IgD-negative memory B cell (primary cell): ENCODE measurements around the gene SLC25A13. TPM values are rescaled to one million over a fixed set of nuclear protein-coding genes. Genes with fewer than 3 reads are reported as not detected.
A peak's percentile ranks its signal among the peaks of the same experiment; 100 is the strongest.

Experiments
- H3K27ac Mint-ChIP-seq, 3 donors: one replicate each; pipeline ENCODE4 v1.8.0; 2020 to 2022; ENCODE audit warnings: mild to moderate bottlenecking in 3 of 3, mixed read lengths in 3 of 3, moderate library complexity in 1 of 3
- H3K27me3 Mint-ChIP-seq: one replicate; pipeline ENCODE4 v1.8.0; 2021; ENCODE audit warnings: mixed read lengths
- H3K36me3 Mint-ChIP-seq: one replicate; pipeline ENCODE4 v1.8.0; 2020; ENCODE audit warnings: mild to moderate bottlenecking, mixed read lengths
- H3K4me1 Mint-ChIP-seq, 3 donors: one replicate each; pipeline ENCODE4 v1.8.0; 2020 to 2022; ENCODE audit warnings: mixed read lengths in 3 of 3, mild to moderate bottlenecking in 1 of 3
- H3K4me3 Mint-ChIP-seq, 4 donors: one replicate each; pipeline ENCODE4 v1.8.0; 2020 to 2022; ENCODE audit warnings: mild to moderate bottlenecking in 4 of 4, mixed read lengths in 4 of 4, moderate library complexity in 3 of 4
- H3K9me3 Mint-ChIP-seq, 3 donors: one replicate each; pipeline ENCODE4 v1.8.0; 2020 to 2021; ENCODE audit warnings: mixed read lengths in 3 of 3, mild to moderate bottlenecking in 1 of 3
- polyA plus RNA-seq: library from polyadenylated mRNA; unstranded; fragments of 300-500 nt; fragmentation: Illumina TruSeq; gene quantifications from one replicate; pipeline ENCODE4 v1.2.3, GENCODE V29; 2021

The SLC25A13 gene
- polyA plus RNA-seq, 1 donor from 2014 or later = 15.0 TPM

GRCh38 chr7:96250776-96251361, 71.0 kb downstream of the SLC25A13 start:
- H3K9me3 Mint-ChIP-seq = peaks cover 0 to 3% (median 2%) of the 10 kb centered on the region in 3 donors
- peak overlapping the region in 1 of 3 donors; percentile 0 for H3K27ac Mint-ChIP-seq
- H3K36me3 Mint-ChIP-seq = peaks cover 18% of the 10 kb centered on the region
- peaks cover 11 to 23% (median 18%) of the 10 kb centered on the region in 3 donors for H3K4me1 Mint-ChIP-seq
- H3K27me3 Mint-ChIP-seq = no peaks in the 10 kb centered on the region
- H3K4me3 Mint-ChIP-seq = peak overlapping the region in 2 of 4 donors; percentile 58 to 71

- Mint-ChIP-seq H3K27ac (no peak overlapping the region), H3K9me3 (peaks cover 0 to 3% (median 2%) of the 10 kb centered on the region in 3 donors), H3K4me1 (peaks cover 14 to 29% (median 24%) of the 10 kb centered on the region in 3 donors), H3K4me3 (no peak overlapping the region), H3K27me3 (no peaks in the 10 kb centered on the region), H3K36me3 (peaks cover 18% of the 10 kb centered on the region)
Measured at GRCh38 chr7:96248405-96248804, 73.5 kb downstream of the SLC25A13 start.

GRCh38 chr7:96246919-96247318, 75.0 kb downstream of the SLC25A13 start:
- Mint-ChIP-seq H3K27ac (no peak overlapping the region), H3K4me1 (peaks cover 23 to 28% (median 24%) of the 10 kb centered on the region in 3 donors), H3K4me3 (no peak overlapping the region), H3K27me3 (no peaks in the 10 kb centered on the region), H3K9me3 (peaks cover 0 to 3% (median 0%) of the 10 kb centered on the region in 3 donors), H3K36me3 (peaks cover 13% of the 10 kb centered on the region)

- H3K9me3 Mint-ChIP-seq = no peaks in the 10 kb centered on the region
- H3K27me3 Mint-ChIP-seq = no peaks in the 10 kb centered on the region
- H3K4me3 Mint-ChIP-seq = no peak overlapping the region
- peaks cover 5% of the 10 kb centered on the region for H3K36me3 Mint-ChIP-seq
- H3K27ac Mint-ChIP-seq = no peak overlapping the region
- peaks cover 16 to 17% (median 17%) of the 10 kb centered on the region in 3 donors for H3K4me1 Mint-ChIP-seq
Measured at GRCh38 chr7:96244992-96245292, 77.0 kb downstream of the SLC25A13 start.

GRCh38 chr7:96244244-96244991, 77.5 kb downstream of the SLC25A13 start:
- no peak overlapping the region for H3K27ac Mint-ChIP-seq
- H3K36me3 Mint-ChIP-seq = peaks cover 4% of the 10 kb centered on the region
- no peaks in the 10 kb centered on the region for H3K9me3 Mint-ChIP-seq
- no peak overlapping the region for H3K4me3 Mint-ChIP-seq
- no peaks in the 10 kb centered on the region for H3K27me3 Mint-ChIP-seq
- H3K4me1 Mint-ChIP-seq = peaks cover 16 to 17% (median 16%) of the 10 kb centered on the region in 3 donors

GRCh38 chr7:96243241-96243640, 78.7 kb downstream of the SLC25A13 start:
- no peak overlapping the region for H3K4me3 Mint-ChIP-seq
- peaks cover 3% of the 10 kb centered on the region for H3K36me3 Mint-ChIP-seq
- peaks cover 13 to 17% (median 16%) of the 10 kb centered on the region in 3 donors for H3K4me1 Mint-ChIP-seq
- H3K27me3 Mint-ChIP-seq = no peaks in the 10 kb centered on the region
- H3K9me3 Mint-ChIP-seq = no peaks in the 10 kb centered on the region
- H3K27ac Mint-ChIP-seq = no peak overlapping the region

- Mint-ChIP-seq H3K27ac (no peak overlapping the region), H3K36me3 (peaks cover 3% of the 10 kb centered on the region), H3K9me3 (no peaks in the 10 kb centered on the region), H3K4me3 (no peak overlapping the region), H3K4me1 (peaks cover 20 to 21% (median 21%) of the 10 kb centered on the region in 3 donors), H3K27me3 (no peaks in the 10 kb centered on the region)
Measured at GRCh38 chr7:96241855-96242254, 80.0 kb downstream of the SLC25A13 start.

- no peaks in the 10 kb centered on the region for H3K27me3 Mint-ChIP-seq
- H3K4me3 Mint-ChIP-seq = no peak overlapping the region
- H3K36me3 Mint-ChIP-seq = peaks cover 6% of the 10 kb centered on the region
- H3K27ac Mint-ChIP-seq = no peak overlapping the region
- H3K4me1 Mint-ChIP-seq = peaks cover 21% of the 10 kb centered on the region in 3 donors
- H3K9me3 Mint-ChIP-seq = no peaks in the 10 kb centered on the region
Measured at GRCh38 chr7:96238976-96239766, 82.7 kb downstream of the SLC25A13 start.

- peaks cover 16 to 19% (median 17%) of the 10 kb centered on the region in 3 donors for H3K4me1 Mint-ChIP-seq
- H3K4me3 Mint-ChIP-seq = no peak overlapping the region
- H3K9me3 Mint-ChIP-seq = no peaks in the 10 kb centered on the region
- H3K27ac Mint-ChIP-seq = no peak overlapping the region
- H3K36me3 Mint-ChIP-seq = peaks cover 6% of the 10 kb centered on the region
- H3K27me3 Mint-ChIP-seq = no peaks in the 10 kb centered on the region
Measured at GRCh38 chr7:96238474-96238873, 83.4 kb downstream of the SLC25A13 start.

DNA sequence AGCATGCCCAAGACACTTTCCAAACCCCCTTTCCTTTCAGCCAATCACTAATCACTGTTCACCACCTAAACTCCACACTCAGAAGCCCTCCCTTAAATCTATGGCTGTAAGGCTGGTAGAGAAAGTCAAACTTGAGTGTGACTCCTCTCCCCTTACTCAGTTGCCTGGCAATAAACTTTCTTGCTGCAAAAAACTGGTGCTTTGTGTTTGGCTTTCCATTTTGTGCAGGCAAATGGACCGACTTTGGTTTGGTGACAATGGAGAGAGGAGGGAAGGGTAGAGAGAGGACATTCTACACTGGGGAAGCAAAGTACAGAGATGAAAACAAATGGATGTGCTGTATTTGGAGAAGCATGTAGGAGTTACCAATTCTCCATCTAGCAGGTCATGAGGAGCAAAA, 84.9 kb downstream of the SLC25A13 start:
- Mint-ChIP-seq H3K36me3 (peaks cover 8% of the 10 kb centered on the region), H3K4me3 (no peak overlapping the region), H3K4me1 (peaks cover 7 to 15% (median 10%) of the 10 kb centered on the region in 3 donors), H3K27me3 (no peaks in the 10 kb centered on the region), H3K27ac (no peak overlapping the region), H3K9me3 (peaks cover 0 to 2% (median 0%) of the 10 kb centered on the region in 3 donors)

DNA sequence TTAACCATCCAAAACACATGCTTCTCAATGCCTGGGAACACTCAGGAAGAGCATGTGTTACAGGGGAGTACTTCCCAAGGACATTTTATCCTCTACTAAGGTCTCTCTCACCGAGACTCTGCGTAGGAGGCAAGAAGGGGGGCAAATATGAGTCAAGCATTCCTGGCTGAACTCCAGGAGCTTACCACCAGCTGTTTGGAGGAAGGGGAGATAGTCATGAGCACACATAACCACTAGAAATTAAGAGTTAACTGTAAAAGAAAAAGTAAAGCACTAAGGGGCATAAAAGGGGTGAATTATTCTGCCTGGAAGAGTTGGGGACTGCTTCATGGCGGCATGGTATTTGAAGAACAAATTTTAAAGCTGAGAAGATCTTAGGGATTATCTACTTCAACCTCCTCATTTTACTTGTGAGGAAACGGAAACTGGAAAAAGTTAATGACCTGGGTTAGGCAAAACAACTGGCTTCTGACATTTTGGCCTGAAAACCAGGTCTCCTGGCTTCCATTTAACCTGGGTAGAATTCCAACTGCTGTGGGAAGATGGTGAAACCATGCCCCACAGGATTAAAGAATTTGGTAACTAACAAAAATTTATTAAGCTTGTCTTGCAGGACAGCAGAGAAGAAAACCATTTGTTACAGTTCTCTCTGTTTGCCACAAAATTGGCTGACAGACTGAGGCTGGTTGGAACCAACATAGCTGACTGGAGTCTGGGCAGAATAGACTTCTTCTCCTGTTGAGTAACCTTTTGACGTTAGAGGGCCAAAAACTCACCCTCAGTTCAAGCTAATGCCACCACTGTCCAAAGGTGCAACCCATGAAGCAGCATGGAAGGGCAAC, 85.5 kb downstream of the SLC25A13 start:
- Mint-ChIP-seq H3K36me3 (peaks cover 9% of the 10 kb centered on the region), H3K27me3 (no peaks in the 10 kb centered on the region), H3K9me3 (peaks cover 0 to 3% (median 0%) of the 10 kb centered on the region in 3 donors), H3K4me3 (no peak overlapping the region), H3K27ac (peak overlapping the region in 2 of 3 donors; percentile 65 to 71), H3K4me1 (peaks cover 5 to 13% (median 6%) of the 10 kb centered on the region in 3 donors)

- no peak overlapping the region for H3K4me3 Mint-ChIP-seq
- H3K36me3 Mint-ChIP-seq = peaks cover 15% of the 10 kb centered on the region
- H3K27me3 Mint-ChIP-seq = no peaks in the 10 kb centered on the region
- peaks cover 5 to 13% (median 6%) of the 10 kb centered on the region in 3 donors for H3K4me1 Mint-ChIP-seq
- peaks cover 0 to 3% (median 0%) of the 10 kb centered on the region in 3 donors for H3K9me3 Mint-ChIP-seq
- H3K27ac Mint-ChIP-seq = no peak overlapping the region
Measured at GRCh38 chr7:96235281-96235680, 86.6 kb downstream of the SLC25A13 start.

DNA sequence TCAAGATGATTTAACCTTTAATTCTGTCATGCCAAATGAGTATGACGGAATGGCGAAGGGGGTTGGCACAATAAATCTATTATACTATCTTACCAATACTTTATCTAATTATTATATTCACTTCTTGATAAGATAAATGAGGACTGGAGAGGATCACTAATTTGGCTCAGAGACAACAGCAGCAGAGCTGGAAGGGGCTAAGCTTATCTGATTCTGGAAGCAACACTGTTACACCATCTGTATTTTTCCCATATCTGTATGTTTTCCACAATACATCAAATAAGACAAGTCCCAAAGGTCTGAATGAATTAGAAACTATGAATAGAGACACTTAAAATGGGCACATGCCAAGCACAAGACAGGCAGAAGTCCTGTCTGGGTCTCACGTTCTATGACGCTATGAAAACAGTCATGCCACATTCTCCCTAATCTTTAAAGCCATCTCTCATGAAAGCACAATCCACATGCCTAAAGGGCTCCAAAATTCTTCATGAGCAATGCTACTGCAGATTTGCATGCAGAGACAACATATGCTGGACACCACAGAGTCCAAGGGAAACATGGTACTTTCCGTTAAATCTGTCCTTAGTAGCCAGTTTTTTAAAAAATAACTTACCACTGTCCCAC, 88.3 kb downstream of the SLC25A13 start:
- peaks cover 0 to 5% (median 3%) of the 10 kb centered on the region in 3 donors for H3K9me3 Mint-ChIP-seq
- peaks cover 24% of the 10 kb centered on the region for H3K36me3 Mint-ChIP-seq
- no peaks in the 10 kb centered on the region for H3K27me3 Mint-ChIP-seq
- peaks cover 4 to 13% (median 5%) of the 10 kb centered on the region in 3 donors for H3K4me1 Mint-ChIP-seq
- no peak overlapping the region for H3K27ac Mint-ChIP-seq
- no peak overlapping the region for H3K4me3 Mint-ChIP-seq

- H3K27me3 Mint-ChIP-seq = no peaks in the 10 kb centered on the region
- peaks cover 0 to 5% (median 3%) of the 10 kb centered on the region in 3 donors for H3K9me3 Mint-ChIP-seq
- H3K4me1 Mint-ChIP-seq = peaks cover 4 to 13% (median 5%) of the 10 kb centered on the region in 3 donors
- no peak overlapping the region for H3K4me3 Mint-ChIP-seq
- H3K27ac Mint-ChIP-seq = no peak overlapping the region
- H3K36me3 Mint-ChIP-seq = peaks cover 24% of the 10 kb centered on the region
Measured at GRCh38 chr7:96233084-96233483, 88.8 kb downstream of the SLC25A13 start.
